Tibial artery (tissue), 4 donors: ENCODE measurements around the gene ROCK2.
A peak's percentile ranks its signal among the peaks of the same experiment; 100 is the strongest.

Experiments used
- DNase-seq, 2 donors: peaks; one replicate each; pipeline ENCODE4 v3.0.0-alpha.2; 2019
- H3K27ac ChIP-seq, 2 donors: fragments of 200-600 bp; sonication (generic) in 1 of 2; 1 replicate in 1 of 2; 2 replicates in 1 of 2; pipeline ENCODE4 v1.5.1; 2018 to 2019; ENCODE audit warnings: mild to moderate bottlenecking in 1 of 2
- H3K27me3 ChIP-seq, 2 donors: fragments of 200-600 bp; sonication (generic) in 1 of 2; one replicate each; pipeline versions ENCODE4 v1.5.1 to v1.6.0; 2016 to 2019
- H3K36me3 ChIP-seq, 3 donors: fragments of 200-600 bp; sonication (generic) in 2 of 3; one replicate each; pipeline ENCODE4 v1.5.1; 2016 to 2019; ENCODE audit warnings: mild to moderate bottlenecking in 2 of 3
- H3K4me1 ChIP-seq, 4 donors: fragments of 200-600 bp; sonication (generic) in 2 of 4; 1 replicate in 3 of 4; 2 replicates in 1 of 4; pipeline ENCODE4 v1.5.1; 2016 to 2019
- H3K4me3 ChIP-seq, 2 donors: fragments of 200-600 bp; sonication (generic) in 1 of 2; 1 replicate in 1 of 2; 2 replicates in 1 of 2; pipeline ENCODE4 v1.5.1; 2018 to 2019; ENCODE audit warnings: mild to moderate bottlenecking in 2 of 2
- H3K9me3 ChIP-seq, 3 donors: fragments of 200-600 bp; sonication (generic) in 1 of 3; one replicate each; pipeline ENCODE4 v1.5.1; 2016 to 2019
- intact Hi-C: fragments of 100-400 bp; cut with DNase I; formaldehyde crosslinking; loops from one replicate; pipeline ENCODE4 v1.15.0; 2023; ENCODE audit warnings: low total_unique reads
- TF ChIP-seq, protein P1 (sequence below), 2 experiments: fragments of 200-600 bp in 1 of 2; fragments of 450-650 bp in 1 of 2; IDR thresholded peaks; one replicate each; pipeline ENCODE4 v1.5.1; 2017 to 2019; ENCODE audit warnings: antibody characterized with exemption in 2 of 2, mild to moderate bottlenecking in 1 of 2, moderate library complexity in 1 of 2

Gene ROCK2

DNA sequence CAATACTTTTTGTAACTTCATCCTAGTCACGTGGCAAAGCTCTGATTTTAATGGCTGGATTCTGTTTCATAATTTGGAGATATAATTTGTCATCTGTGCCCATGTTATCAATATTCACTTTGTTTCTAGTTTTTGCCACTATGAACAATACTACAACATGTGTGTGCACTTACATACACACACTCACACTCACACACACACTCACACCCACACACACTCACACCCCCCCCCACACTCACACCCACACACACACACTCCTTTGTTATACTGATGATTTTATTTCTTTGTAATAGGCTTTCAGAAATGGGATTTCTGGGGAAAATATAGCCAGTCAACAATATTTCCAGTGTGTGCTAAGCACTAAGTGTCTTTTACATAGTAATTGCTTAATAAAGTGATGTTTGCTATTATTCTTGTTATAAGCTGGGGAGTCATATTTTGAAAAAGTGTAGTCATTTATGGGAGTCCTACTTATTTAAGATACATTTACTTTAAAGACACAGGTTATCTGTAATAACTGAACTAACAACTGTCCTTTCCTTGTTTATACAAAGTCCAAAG is 22.8 kb upstream of the ROCK2 start:
- Histone ChIP-seq H3K27ac (peak overlapping the region in 1 of 2 donors; percentile 77), H3K9me3 (no peaks in the 10 kb centered on the region), H3K4me1 (peaks cover 0 to 20% (median 7%) of the 10 kb centered on the region in 4 donors), H3K27me3 (no peaks in the 10 kb centered on the region), H3K36me3 (no peaks in the 10 kb centered on the region), H3K4me3 (no peak overlapping the region)
- no peak for DNase-seq
- intact Hi-C loops, result no loop called here
- TF ChIP-seq, protein P1, sequence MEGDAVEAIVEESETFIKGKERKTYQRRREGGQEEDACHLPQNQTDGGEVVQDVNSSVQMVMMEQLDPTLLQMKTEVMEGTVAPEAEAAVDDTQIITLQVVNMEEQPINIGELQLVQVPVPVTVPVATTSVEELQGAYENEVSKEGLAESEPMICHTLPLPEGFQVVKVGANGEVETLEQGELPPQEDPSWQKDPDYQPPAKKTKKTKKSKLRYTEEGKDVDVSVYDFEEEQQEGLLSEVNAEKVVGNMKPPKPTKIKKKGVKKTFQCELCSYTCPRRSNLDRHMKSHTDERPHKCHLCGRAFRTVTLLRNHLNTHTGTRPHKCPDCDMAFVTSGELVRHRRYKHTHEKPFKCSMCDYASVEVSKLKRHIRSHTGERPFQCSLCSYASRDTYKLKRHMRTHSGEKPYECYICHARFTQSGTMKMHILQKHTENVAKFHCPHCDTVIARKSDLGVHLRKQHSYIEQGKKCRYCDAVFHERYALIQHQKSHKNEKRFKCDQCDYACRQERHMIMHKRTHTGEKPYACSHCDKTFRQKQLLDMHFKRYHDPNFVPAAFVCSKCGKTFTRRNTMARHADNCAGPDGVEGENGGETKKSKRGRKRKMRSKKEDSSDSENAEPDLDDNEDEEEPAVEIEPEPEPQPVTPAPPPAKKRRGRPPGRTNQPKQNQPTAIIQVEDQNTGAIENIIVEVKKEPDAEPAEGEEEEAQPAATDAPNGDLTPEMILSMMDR (IDR thresholded peaks at IDR 0.05), result no peak

DNA sequence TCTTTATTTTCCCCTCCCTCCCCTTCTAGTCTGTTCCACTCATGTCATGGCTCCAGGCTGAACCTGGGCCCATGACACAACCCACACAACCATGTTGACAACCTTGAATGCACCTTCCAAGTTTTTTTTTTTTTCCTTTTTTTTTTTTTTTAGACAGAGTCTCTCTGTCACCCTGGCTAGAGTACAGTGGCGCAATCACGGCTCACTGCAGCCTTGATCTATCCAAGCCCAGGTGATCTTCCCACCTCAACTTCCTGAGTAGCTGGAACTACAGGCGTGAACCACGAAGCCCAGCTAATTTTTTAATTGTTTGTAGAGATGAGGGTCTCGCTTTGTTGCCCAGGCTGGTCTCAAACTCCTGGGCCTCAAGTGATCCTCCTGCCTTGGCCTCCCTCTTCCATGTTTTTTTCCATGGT is 21.9 kb upstream of the ROCK2 start:
- intact Hi-C loops, result no loop called here
- H3K27me3 ChIP-seq, result no peaks in the 10 kb centered on the region
- no peaks in the 10 kb centered on the region for H3K36me3 ChIP-seq
- H3K4me1 ChIP-seq, result peaks cover 0 to 20% (median 5%) of the 10 kb centered on the region in 4 donors
- TF ChIP-seq, protein P1 (IDR thresholded peaks at IDR 0.05), result no peak
- no peak overlapping the region for H3K4me3 ChIP-seq
- no peak overlapping the region for H3K27ac ChIP-seq
- DNase-seq, result no peak
- no peaks in the 10 kb centered on the region for H3K9me3 ChIP-seq

DNA sequence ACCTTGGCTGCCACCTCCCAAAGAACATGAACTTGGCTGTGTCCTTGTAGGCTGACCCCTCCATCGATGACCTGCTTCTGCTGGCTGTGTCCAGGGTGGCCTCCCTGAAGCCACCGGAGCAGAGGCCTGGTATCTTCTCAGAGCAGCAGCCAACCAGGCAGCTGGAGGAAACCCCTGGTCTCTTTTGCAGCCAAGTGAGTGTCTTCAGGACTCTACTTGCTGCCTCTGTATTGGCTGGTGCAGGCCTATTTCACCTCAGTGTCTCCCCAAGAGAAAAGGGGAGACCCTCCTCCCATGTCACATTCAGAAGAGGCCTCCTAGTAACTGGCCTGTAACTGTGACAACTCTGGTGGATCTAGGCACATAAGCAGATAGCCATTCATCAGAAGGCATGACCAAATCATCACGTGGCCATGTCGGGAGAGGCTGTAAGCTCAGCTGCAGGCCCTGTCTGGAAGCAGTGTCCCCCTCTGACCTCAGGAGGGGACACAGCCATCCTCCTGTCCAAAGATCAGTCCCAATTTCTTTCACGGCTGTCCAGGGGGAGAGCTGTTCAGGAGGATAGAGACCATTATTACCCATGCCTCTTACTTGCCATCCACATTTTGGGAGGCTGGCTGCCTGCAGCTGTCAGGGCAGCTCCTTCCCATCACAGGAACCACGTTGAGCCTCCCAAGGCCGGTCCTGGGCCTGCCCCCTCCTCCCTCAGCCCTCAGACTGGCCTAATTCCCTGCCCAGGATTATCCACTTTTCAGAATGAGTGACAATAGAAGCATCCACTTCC is 20.9 kb upstream of the ROCK2 start:
- intact Hi-C loops, result no loop called here
- peaks cover 0 to 20% (median 5%) of the 10 kb centered on the region in 4 donors for H3K4me1 ChIP-seq
- H3K4me3 ChIP-seq, result no peak overlapping the region
- no peaks in the 10 kb centered on the region for H3K36me3 ChIP-seq
- DNase-seq, result no peak
- H3K9me3 ChIP-seq, result no peaks in the 10 kb centered on the region
- H3K27ac ChIP-seq, result no peak overlapping the region
- no peaks in the 10 kb centered on the region for H3K27me3 ChIP-seq
- TF ChIP-seq, protein P1 (IDR thresholded peaks at IDR 0.05), result no peak

DNA sequence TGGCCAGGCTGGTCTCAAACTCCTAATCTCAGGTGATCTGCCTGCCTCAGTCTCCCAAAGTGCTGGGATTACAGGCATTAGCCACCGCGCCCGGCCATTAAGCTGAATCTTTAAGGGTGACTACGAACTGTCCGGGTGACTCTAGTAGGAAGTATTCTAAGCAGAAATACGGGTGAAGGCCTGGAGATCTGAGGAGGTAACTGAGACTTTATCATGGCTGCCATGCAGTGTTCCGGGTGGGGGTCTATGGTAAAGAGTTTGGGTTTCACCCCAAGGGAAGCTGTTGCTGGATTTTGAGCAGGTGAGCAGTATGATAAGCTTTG is 20.1 kb upstream of the ROCK2 start:
- Histone ChIP-seq H3K9me3 (no peaks in the 10 kb centered on the region), H3K27me3 (no peaks in the 10 kb centered on the region), H3K36me3 (no peaks in the 10 kb centered on the region), H3K4me1 (peaks cover 0 to 20% (median 5%) of the 10 kb centered on the region in 4 donors), H3K27ac (no peak overlapping the region), H3K4me3 (no peak overlapping the region)
- TF ChIP-seq, protein P1 (IDR thresholded peaks at IDR 0.05), result no peak
- DNase-seq, result no peak
- intact Hi-C loops, result no loop called here

DNA sequence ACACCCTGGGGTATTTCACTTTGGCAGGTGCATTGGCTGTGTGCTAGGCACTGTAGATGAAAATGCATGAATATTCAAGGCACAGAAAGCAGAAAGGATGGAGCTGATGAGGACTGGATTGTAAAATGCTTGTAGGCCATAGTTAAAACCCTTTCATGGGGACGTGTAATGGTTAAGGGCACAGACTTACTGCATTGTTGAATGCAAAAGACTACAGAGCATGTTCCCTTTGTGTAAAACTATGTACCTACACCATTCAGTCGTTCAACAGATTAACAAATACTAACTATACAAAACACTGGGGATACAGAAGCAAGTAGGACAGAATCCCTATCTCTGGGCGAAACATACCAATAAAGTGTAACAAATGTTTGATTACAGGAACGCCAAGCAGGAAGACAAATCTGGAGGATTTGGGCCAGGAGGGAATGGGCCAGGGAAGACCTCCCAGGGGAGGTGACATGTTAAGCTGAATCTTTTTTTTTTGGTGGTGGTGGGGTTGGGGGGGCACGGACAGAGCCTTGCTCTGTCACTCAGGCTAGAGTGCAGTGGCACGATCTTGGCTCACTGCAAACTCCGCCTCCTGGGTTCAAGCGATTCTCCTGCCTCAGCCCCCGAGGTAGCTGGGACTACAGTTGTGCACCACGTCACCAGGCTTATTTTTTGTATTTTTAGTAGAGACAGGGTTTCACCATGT is 19.6 kb upstream of the ROCK2 start:
- DNase-seq, result no peak
- H3K4me1 ChIP-seq, result peaks cover 0 to 19% (median 5%) of the 10 kb centered on the region in 4 donors
- no peak overlapping the region for H3K4me3 ChIP-seq
- no peaks in the 10 kb centered on the region for H3K9me3 ChIP-seq
- H3K36me3 ChIP-seq, result no peaks in the 10 kb centered on the region
- H3K27me3 ChIP-seq, result no peaks in the 10 kb centered on the region
- no peak overlapping the region for H3K27ac ChIP-seq
- intact Hi-C loops, result no loop called here
- TF ChIP-seq, protein P1 (IDR thresholded peaks at IDR 0.05), result no peak
